ENCODE results near the gene AMPD3. TPM values are rescaled to one million over a fixed set of nuclear protein-coding genes. Genes with fewer than 3 reads are reported as not detected.

The AMPD3 gene
- polyA plus RNA-seq, 1 donor from 2014 or later = not detected

DNA sequence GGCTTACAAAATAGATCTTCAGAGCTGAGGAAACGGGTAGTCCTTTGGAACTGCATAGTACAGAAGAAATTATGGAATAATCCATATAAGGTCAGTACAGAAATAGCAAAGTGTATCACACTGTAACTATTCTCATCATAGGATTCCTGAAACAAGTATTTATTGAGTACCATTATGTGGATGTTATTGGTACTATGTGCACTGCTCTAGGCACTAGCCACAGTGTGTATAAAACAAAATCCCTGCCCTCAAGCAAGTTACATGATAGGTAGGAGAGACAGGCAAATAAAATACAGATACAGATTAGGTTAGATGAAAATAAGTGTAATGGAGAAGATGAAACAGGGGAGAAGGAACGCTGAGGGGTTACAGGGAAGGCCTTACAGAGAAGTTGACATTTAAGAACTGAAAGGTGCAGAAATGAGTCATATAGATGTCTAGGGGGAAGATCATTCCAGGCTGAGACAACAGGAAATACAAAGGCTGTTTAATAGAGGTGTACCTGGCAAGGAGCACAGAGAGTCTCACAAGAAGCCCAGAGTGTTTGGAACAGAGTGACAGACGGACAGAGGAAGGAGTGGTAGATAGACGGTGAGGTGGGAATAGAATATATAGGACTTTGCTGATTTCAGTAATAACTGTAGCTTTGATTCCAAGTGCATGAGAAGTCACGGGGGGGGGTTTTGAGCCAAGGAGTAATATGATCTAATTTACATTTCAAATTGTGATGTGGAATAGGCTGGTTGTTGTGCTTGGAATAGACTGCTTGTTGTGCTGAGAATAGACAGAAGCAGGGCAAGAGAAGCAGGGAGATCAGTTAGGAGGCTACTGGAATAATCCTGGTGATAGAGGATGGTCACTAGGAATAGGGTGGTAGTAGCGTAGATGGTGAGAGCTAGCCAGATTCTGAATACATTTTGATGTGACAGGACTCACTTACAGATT is 72.2 kb downstream of the AMPD3 start:
- H3K9me3 ChIP-seq (ENCODE audit: low read length) = no peaks in the 10 kb centered on the region
- no peak overlapping the region for H3K4me3 ChIP-seq (ENCODE audit: low read length)
- H3K27me3 ChIP-seq (ENCODE audit: insufficient read depth, low read depth, low read length) = no peaks in the 10 kb centered on the region
- no peak for TF ChIP-seq RAD21 (conservative IDR thresholded peaks at IDR 0.05)
- no peaks in the 10 kb centered on the region for H3F3A ChIP-seq (ENCODE audit: insufficient read depth, low read length, poor library complexity, severe bottlenecking)
- H4K20me1 ChIP-seq (ENCODE audit: insufficient read depth) = no peaks in the 10 kb centered on the region
- no peak overlapping the region for H3K9ac ChIP-seq (ENCODE audit: low read length)
- H2AFZ ChIP-seq (ENCODE audit: low read depth, low read length) = no peak overlapping the region
- H3K4me2 ChIP-seq (ENCODE audit: low read length) = no peak overlapping the region
- H3K79me2 ChIP-seq (replicated peaks; ENCODE audit: insufficient read depth, low read length) = no peaks in the 10 kb centered on the region
- peaks cover 5% of the 10 kb centered on the region for H3K36me3 ChIP-seq (ENCODE audit: insufficient read depth, low read length)
- H3K27ac ChIP-seq (ENCODE audit: low read length) = no peak overlapping the region
- no peaks in the 10 kb centered on the region for H3K9me2 ChIP-seq (ENCODE audit: insufficient read depth, low read length)

DNA sequence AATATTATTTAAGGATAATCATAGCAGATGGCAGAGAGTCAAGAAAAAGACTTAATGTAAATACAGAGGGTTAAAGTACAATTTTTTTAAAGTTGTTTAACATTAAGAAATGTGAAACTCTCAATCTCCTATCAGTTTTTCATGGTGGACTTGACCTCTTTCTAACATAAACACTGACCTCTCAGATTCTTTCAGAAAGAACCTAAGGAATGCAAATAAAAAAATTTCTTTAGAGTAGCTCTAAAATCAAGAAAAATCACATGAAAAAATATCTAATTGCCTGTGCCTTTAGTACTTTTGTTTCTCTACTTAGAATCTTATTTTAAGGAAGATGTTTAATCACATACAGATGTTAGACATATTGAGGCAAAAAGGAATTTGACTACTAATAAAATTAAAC is 73.1 kb downstream of the AMPD3 start:
- no peaks in the 10 kb centered on the region for H4K20me1 ChIP-seq (ENCODE audit: insufficient read depth)
- H3K27me3 ChIP-seq (ENCODE audit: insufficient read depth, low read depth, low read length) = no peaks in the 10 kb centered on the region
- H3K27ac ChIP-seq (ENCODE audit: low read length) = no peak overlapping the region
- no peaks in the 10 kb centered on the region for H3K79me2 ChIP-seq (replicated peaks; ENCODE audit: insufficient read depth, low read length)
- no peak overlapping the region for H3K9ac ChIP-seq (ENCODE audit: low read length)
- no peaks in the 10 kb centered on the region for H3K9me2 ChIP-seq (ENCODE audit: insufficient read depth, low read length)
- H3K36me3 ChIP-seq (ENCODE audit: insufficient read depth, low read length) = peaks cover 5% of the 10 kb centered on the region
- no peaks in the 10 kb centered on the region for H3F3A ChIP-seq (ENCODE audit: insufficient read depth, low read length, poor library complexity, severe bottlenecking)
- TF ChIP-seq RAD21 (conservative IDR thresholded peaks at IDR 0.05) = no peak
- no peak for TF ChIP-seq SMC3 (conservative IDR thresholded peaks at IDR 0.05; ENCODE audit: poor library complexity)
- TF ChIP-seq EZH2 (IDR thresholded peaks at IDR 0.05; ENCODE audit: borderline replicate concordance, insufficient read depth, low read length, poor library complexity, severe bottlenecking) = no peak
- no peak for TF ChIP-seq POLR2AphosphoS5 (IDR thresholded peaks at IDR 0.05)
- no peak for TF ChIP-seq TAF1 (IDR thresholded peaks at IDR 0.05; ENCODE audit: low read depth)
- TF ChIP-seq MXI1 (conservative IDR thresholded peaks at IDR 0.05; ENCODE audit: poor library complexity, severe bottlenecking) = no peak
- TF ChIP-seq, protein P1, sequence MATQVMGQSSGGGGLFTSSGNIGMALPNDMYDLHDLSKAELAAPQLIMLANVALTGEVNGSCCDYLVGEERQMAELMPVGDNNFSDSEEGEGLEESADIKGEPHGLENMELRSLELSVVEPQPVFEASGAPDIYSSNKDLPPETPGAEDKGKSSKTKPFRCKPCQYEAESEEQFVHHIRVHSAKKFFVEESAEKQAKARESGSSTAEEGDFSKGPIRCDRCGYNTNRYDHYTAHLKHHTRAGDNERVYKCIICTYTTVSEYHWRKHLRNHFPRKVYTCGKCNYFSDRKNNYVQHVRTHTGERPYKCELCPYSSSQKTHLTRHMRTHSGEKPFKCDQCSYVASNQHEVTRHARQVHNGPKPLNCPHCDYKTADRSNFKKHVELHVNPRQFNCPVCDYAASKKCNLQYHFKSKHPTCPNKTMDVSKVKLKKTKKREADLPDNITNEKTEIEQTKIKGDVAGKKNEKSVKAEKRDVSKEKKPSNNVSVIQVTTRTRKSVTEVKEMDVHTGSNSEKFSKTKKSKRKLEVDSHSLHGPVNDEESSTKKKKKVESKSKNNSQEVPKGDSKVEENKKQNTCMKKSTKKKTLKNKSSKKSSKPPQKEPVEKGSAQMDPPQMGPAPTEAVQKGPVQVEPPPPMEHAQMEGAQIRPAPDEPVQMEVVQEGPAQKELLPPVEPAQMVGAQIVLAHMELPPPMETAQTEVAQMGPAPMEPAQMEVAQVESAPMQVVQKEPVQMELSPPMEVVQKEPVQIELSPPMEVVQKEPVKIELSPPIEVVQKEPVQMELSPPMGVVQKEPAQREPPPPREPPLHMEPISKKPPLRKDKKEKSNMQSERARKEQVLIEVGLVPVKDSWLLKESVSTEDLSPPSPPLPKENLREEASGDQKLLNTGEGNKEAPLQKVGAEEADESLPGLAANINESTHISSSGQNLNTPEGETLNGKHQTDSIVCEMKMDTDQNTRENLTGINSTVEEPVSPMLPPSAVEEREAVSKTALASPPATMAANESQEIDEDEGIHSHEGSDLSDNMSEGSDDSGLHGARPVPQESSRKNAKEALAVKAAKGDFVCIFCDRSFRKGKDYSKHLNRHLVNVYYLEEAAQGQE (IDR thresholded peaks at IDR 0.05; ENCODE audit: borderline replicate concordance) = no peak
- TF ChIP-seq, protein P2, sequence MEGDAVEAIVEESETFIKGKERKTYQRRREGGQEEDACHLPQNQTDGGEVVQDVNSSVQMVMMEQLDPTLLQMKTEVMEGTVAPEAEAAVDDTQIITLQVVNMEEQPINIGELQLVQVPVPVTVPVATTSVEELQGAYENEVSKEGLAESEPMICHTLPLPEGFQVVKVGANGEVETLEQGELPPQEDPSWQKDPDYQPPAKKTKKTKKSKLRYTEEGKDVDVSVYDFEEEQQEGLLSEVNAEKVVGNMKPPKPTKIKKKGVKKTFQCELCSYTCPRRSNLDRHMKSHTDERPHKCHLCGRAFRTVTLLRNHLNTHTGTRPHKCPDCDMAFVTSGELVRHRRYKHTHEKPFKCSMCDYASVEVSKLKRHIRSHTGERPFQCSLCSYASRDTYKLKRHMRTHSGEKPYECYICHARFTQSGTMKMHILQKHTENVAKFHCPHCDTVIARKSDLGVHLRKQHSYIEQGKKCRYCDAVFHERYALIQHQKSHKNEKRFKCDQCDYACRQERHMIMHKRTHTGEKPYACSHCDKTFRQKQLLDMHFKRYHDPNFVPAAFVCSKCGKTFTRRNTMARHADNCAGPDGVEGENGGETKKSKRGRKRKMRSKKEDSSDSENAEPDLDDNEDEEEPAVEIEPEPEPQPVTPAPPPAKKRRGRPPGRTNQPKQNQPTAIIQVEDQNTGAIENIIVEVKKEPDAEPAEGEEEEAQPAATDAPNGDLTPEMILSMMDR (IDR thresholded peaks at IDR 0.05; ENCODE audit: poor library complexity, severe bottlenecking) = no peak
- no peak for TF ChIP-seq EP300 (conservative IDR thresholded peaks at IDR 0.05; ENCODE audit: poor library complexity, severe bottlenecking)
- H3K9me3 ChIP-seq (ENCODE audit: low read length) = no peaks in the 10 kb centered on the region
- H2AFZ ChIP-seq (ENCODE audit: low read depth, low read length) = no peak overlapping the region
- H3K4me3 ChIP-seq (ENCODE audit: low read length) = no peak overlapping the region
- no peak overlapping the region for H3K4me2 ChIP-seq (ENCODE audit: low read length)

Measured in neural cell (in vitro differentiated cells).